Omental fat pad (tissue), 4 donors: ENCODE measurements around the gene CDH18. TPM values are rescaled to one million over a fixed set of nuclear protein-coding genes. Genes with fewer than 3 reads are reported as not detected.

Experiments used
- ATAC-seq: fragments of 150-250 bp; one replicate; pipeline ENCODE4 v1.9.1; 2016; ENCODE audit warnings: mild to moderate bottlenecking, moderate library complexity; ENCODE audit not compliant: low FRiP score
- DNase-seq: peaks from one replicate; pipeline ENCODE4 v3.0.0-alpha.2; 2019; ENCODE audit warnings: low spot score
- CTCF ChIP-seq, 3 donors: fragments of 450-650 bp; IDR thresholded peaks; one replicate each; pipeline ENCODE4 v1.5.1; 2016 to 2017; ENCODE audit warnings: antibody characterized with exemption in 3 of 3, mild to moderate bottlenecking in 3 of 3, moderate library complexity in 2 of 3
- total RNA-seq, 4 donors: library from RNA; depleted of rRNA; stranded (reverse); fragments of >200 nt; gene quantifications; one replicate each; pipeline ENCODE4 v1.1.0, GENCODE V29; 2016

CDH18 gene
- total RNA-seq, 4 donors from 2014 or later: not detected

- TF ChIP-seq CTCF (IDR thresholded peaks at IDR 0.05): no peak
- ATAC-seq: no peak
- no peak for DNase-seq
These were observed 69.2 kb downstream of the CDH18 start for GRCh38 chr5:19918780-19919179.

DNA sequence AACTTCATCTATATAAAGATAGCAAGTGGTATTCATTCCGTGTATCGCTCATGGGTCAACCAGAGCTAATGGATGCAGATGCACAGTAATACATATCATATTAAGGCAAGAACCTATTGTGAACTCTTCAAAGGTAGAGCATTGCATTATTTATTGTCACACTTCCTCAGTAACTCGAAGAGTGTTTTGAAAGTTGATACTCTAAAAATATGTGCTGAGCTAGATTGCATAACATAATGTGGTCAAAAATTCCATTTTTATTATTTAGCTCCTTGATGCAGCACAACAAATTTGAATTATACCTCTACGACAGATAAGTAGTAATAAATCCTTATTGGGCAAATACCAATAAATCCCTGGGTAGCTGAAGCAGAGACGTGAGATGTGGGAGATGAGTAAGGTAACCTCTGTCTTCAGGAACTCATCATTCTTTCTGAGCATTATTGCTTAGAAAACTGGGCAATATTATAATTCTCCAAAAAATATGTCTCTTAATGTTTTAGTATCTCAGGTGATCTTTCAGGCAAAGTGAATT, 70.3 kb downstream of the CDH18 start:
- no peak for TF ChIP-seq CTCF (IDR thresholded peaks at IDR 0.05)
- DNase-seq (no peak), ATAC-seq (no peak)

DNA sequence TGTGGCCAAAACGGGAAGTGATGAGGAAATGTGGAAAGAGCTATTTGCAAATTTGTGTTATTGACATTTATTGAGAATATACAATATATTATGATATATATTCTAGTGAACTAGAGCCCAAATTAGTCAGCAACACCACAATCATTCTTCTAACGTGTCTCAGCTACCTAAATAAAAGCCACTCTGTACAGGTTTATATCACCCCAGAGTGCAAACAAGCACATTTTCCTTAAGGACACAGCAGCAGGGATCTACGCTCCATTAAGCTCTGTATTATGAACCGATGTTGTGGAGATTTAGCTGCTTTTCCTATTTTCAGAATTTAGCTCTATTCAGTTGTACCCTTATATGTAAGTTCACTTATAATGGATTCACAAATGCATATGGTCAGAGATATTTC, 77.9 kb downstream of the CDH18 start:
- DNase-seq: no peak
- no peak for ATAC-seq
- TF ChIP-seq CTCF (IDR thresholded peaks at IDR 0.05): no peak

GRCh38 chr5:19904766-19905165, 83.2 kb downstream of the CDH18 start:
- TF ChIP-seq CTCF (IDR thresholded peaks at IDR 0.05): no peak
- DNase-seq (no peak), ATAC-seq (no peak)

- DNase-seq (no peak), ATAC-seq (no peak)
- no peak for TF ChIP-seq CTCF (IDR thresholded peaks at IDR 0.05)
These were observed 84.4 kb downstream of the CDH18 start for GRCh38 chr5:19903611-19904010.

GRCh38 chr5:19902316-19902934, 85.6 kb downstream of the CDH18 start:
- DNase-seq (no peak), ATAC-seq (no peak)
- TF ChIP-seq CTCF (IDR thresholded peaks at IDR 0.05): no peak

- no peak for ATAC-seq
- TF ChIP-seq CTCF (IDR thresholded peaks at IDR 0.05): no peak
- DNase-seq: no peak
These were observed 87.7 kb downstream of the CDH18 start for GRCh38 chr5:19900269-19900668.
